DND-41 (cell line): ENCODE data around the gene LAPTM5.

Experiments used
- ATAC-seq: fragments of 200-7000 bp; cut with Tn5 transposase; 3 replicates; pipeline ENCODE4 v1.9.1; 2021; ENCODE audit warnings: low read depth; ENCODE audit not compliant: insufficient read depth
- DNase-seq: peaks from one replicate; pipeline ENCODE4 v3.0.0-alpha.2; 2020
- H2AFZ ChIP-seq: 2 replicates; pipeline ENCODE4 v1.6.0; 2012; ENCODE audit warnings: low read depth, low read length
- H3K27ac ChIP-seq: 2 replicates; pipeline ENCODE4 v1.5.1; 2012; ENCODE audit warnings: low read length, inconsistent platforms
- H3K27me3 ChIP-seq: fragments of 200-600 bp; sonication (generic); 2 replicates; pipeline ENCODE4 v1.6.0; 2012; ENCODE audit warnings: low read length, mild to moderate bottlenecking, inconsistent platforms; ENCODE audit not compliant: insufficient read depth, poor library complexity
- H3K36me3 ChIP-seq: 2 replicates; pipeline ENCODE4 v1.5.1; 2012; ENCODE audit warnings: low read length, inconsistent platforms; ENCODE audit not compliant: insufficient read depth
- H3K4me1 ChIP-seq: 2 replicates; pipeline ENCODE4 v1.5.1; 2012; ENCODE audit warnings: mild to moderate bottlenecking, low read length; ENCODE audit not compliant: insufficient read depth
- H3K4me2 ChIP-seq: 2 replicates; pipeline ENCODE4 v1.6.0; 2012; ENCODE audit warnings: mild to moderate bottlenecking, moderate library complexity, low read length, inconsistent platforms; ENCODE audit not compliant: insufficient read depth
- H3K4me3 ChIP-seq, 2 experiments: fragments of 200-600 bp in 1 of 2; shearing (Covaris generic) in 1 of 2; 2 replicates each; pipeline ENCODE4 v1.5.1; 2012 to 2016; ENCODE audit warnings: inconsistent platforms in 2 of 2, low read length in 2 of 2, mild to moderate bottlenecking in 2 of 2, low read depth in 1 of 2, moderate library complexity in 1 of 2
- H3K79me2 ChIP-seq: 2 replicates; pipeline ENCODE4 v1.6.0; 2012; ENCODE audit warnings: low read length, inconsistent platforms; ENCODE audit not compliant: insufficient read depth
- H3K9ac ChIP-seq: 2 replicates; pipeline ENCODE4 v1.6.0; 2012; ENCODE audit warnings: low read depth, mild to moderate bottlenecking, inconsistent platforms, low read length, moderate library complexity
- H3K9me3 ChIP-seq: 2 replicates; pipeline ENCODE4 v1.5.1; 2012; ENCODE audit warnings: low read length, moderate library complexity, mild to moderate bottlenecking, inconsistent platforms; ENCODE audit not compliant: insufficient read depth, severe bottlenecking
- H4K20me1 ChIP-seq: 2 replicates; pipeline ENCODE4 v1.6.0; 2012; ENCODE audit warnings: low read length; ENCODE audit not compliant: insufficient read depth
- CTCF ChIP-seq: IDR thresholded peaks from 2 replicates; pipeline ENCODE4 v1.5.1; 2012; ENCODE audit warnings: borderline replicate concordance, low read length, moderate library complexity, mild to moderate bottlenecking; ENCODE audit not compliant: poor library complexity, severe bottlenecking; ENCODE audit errors: extremely low read depth
- EZH2 ChIP-seq: IDR thresholded peaks from 3 replicates; pipeline ENCODE4 v1.6.1; 2012; ENCODE audit warnings: borderline replicate concordance, low read depth, mild to moderate bottlenecking, moderate library complexity, low read length, inconsistent platforms; ENCODE audit not compliant: severe bottlenecking

The LAPTM5 gene

GRCh38 chr1:30702823-30703222 lies 54.8 kb downstream of the LAPTM5 start:
- H3K9me3 ChIP-seq: no peaks in the 10 kb centered on the region
- H3K27ac ChIP-seq: no peak overlapping the region
- H3K9ac ChIP-seq: no peak overlapping the region
- H4K20me1 ChIP-seq: no peaks in the 10 kb centered on the region
- H3K4me2 ChIP-seq: no peak overlapping the region
- DNase-seq (no peak), ATAC-seq (no peak)
- no peaks in the 10 kb centered on the region for H3K4me1 ChIP-seq
- H3K4me3 ChIP-seq: no peak overlapping the region
- H3K27me3 ChIP-seq: peaks cover 4% of the 10 kb centered on the region
- TF ChIP-seq EZH2 (no peak), CTCF (no peak)
- H3K79me2 ChIP-seq: no peaks in the 10 kb centered on the region
- H3K36me3 ChIP-seq: no peaks in the 10 kb centered on the region
- no peak overlapping the region for H2AFZ ChIP-seq

- H3K4me3 ChIP-seq: no peak overlapping the region
- DNase-seq: no peak
- H3K36me3 ChIP-seq: no peaks in the 10 kb centered on the region
- H3K4me2 ChIP-seq: no peak overlapping the region
- no peaks in the 10 kb centered on the region for H3K4me1 ChIP-seq
- H3K27me3 ChIP-seq: peaks cover 4% of the 10 kb centered on the region
- no peaks in the 10 kb centered on the region for H3K9me3 ChIP-seq
- H3K9ac ChIP-seq: no peak overlapping the region
- no peaks in the 10 kb centered on the region for H4K20me1 ChIP-seq
- no peak for TF ChIP-seq CTCF
- TF ChIP-seq EZH2: no peak
- ATAC-seq: no peak
- H3K27ac ChIP-seq: no peak overlapping the region
- no peak overlapping the region for H2AFZ ChIP-seq
- H3K79me2 ChIP-seq: no peaks in the 10 kb centered on the region
These were observed 56.3 kb downstream of the LAPTM5 start for GRCh38 chr1:30701258-30701633.

GRCh38 chr1:30700528-30701257 lies 56.9 kb downstream of the LAPTM5 start:
- H3K4me2 ChIP-seq: no peak overlapping the region

More at GRCh38 chr1:30700528-30701257, 56.9 kb downstream of the LAPTM5 start:
- Histone ChIP-seq H3K4me3 (no peak overlapping the region), H3K27me3 (peaks cover 3% of the 10 kb centered on the region), H4K20me1 (no peaks in the 10 kb centered on the region), H3K9me3 (no peaks in the 10 kb centered on the region), H3K27ac (no peak overlapping the region), H2AFZ (no peak overlapping the region), H3K36me3 (no peaks in the 10 kb centered on the region), H3K4me1 (no peaks in the 10 kb centered on the region), H3K79me2 (no peaks in the 10 kb centered on the region), H3K9ac (no peak overlapping the region)
- DNase-seq: no peak
- no peak for TF ChIP-seq CTCF
- TF ChIP-seq EZH2: no peak
- ATAC-seq: no peak
